Fibroblast of villous mesenchyme (primary cell): ENCODE data around the gene AKT1. TPM values are rescaled to one million over a fixed set of nuclear protein-coding genes. Genes with fewer than 3 reads are reported as not detected.

Experiments used
- DNase-seq: peaks from one replicate; pipeline ENCODE4 v3.0.0-alpha.2; 2010; ENCODE audit warnings: low read depth
- H3K4me3 ChIP-seq: 2 replicates; pipeline ENCODE4 v1.5.1; 2011; ENCODE audit warnings: low read depth, mild to moderate bottlenecking, low read length
- total RNA-seq: library from RNA; depleted of rRNA; stranded (reverse); fragments of >200 nt; gene quantifications from 2 replicates; pipeline ENCODE4 v1.2.3, GENCODE V29; 2012
- TF ChIP-seq, protein P1 (sequence below): IDR thresholded peaks from 2 replicates; pipeline ENCODE4 v1.5.1; 2012; ENCODE audit warnings: low read depth, mild to moderate bottlenecking, low read length; ENCODE audit not compliant: insufficient read depth

The AKT1 gene
- total RNA-seq, 1 donor = 233 TPM

DNA sequence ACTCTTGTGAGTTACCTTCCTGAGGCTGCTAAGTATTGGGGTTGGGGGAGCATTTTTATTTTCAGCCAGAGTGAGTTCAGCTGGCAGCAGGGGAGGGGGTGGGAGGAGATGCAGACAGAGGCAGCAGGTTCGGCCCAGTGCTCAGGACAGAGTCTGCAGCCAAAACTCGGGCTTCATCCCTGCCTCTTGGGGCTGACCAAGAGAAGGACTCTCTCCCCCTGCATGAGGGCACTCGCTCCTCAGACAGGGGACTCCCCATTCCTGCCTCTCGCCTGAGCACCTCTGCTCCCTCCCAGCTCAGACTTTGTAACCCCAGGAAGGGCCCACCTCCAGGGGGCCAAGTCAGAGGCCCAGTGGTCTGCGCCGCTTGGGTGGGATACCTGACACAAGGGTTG, 1.1 kb upstream of the AKT1 start:
- no peak for DNase-seq
- H3K4me3 ChIP-seq = no peak overlapping the region
- TF ChIP-seq, protein P1, sequence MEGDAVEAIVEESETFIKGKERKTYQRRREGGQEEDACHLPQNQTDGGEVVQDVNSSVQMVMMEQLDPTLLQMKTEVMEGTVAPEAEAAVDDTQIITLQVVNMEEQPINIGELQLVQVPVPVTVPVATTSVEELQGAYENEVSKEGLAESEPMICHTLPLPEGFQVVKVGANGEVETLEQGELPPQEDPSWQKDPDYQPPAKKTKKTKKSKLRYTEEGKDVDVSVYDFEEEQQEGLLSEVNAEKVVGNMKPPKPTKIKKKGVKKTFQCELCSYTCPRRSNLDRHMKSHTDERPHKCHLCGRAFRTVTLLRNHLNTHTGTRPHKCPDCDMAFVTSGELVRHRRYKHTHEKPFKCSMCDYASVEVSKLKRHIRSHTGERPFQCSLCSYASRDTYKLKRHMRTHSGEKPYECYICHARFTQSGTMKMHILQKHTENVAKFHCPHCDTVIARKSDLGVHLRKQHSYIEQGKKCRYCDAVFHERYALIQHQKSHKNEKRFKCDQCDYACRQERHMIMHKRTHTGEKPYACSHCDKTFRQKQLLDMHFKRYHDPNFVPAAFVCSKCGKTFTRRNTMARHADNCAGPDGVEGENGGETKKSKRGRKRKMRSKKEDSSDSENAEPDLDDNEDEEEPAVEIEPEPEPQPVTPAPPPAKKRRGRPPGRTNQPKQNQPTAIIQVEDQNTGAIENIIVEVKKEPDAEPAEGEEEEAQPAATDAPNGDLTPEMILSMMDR = no peak

DNA sequence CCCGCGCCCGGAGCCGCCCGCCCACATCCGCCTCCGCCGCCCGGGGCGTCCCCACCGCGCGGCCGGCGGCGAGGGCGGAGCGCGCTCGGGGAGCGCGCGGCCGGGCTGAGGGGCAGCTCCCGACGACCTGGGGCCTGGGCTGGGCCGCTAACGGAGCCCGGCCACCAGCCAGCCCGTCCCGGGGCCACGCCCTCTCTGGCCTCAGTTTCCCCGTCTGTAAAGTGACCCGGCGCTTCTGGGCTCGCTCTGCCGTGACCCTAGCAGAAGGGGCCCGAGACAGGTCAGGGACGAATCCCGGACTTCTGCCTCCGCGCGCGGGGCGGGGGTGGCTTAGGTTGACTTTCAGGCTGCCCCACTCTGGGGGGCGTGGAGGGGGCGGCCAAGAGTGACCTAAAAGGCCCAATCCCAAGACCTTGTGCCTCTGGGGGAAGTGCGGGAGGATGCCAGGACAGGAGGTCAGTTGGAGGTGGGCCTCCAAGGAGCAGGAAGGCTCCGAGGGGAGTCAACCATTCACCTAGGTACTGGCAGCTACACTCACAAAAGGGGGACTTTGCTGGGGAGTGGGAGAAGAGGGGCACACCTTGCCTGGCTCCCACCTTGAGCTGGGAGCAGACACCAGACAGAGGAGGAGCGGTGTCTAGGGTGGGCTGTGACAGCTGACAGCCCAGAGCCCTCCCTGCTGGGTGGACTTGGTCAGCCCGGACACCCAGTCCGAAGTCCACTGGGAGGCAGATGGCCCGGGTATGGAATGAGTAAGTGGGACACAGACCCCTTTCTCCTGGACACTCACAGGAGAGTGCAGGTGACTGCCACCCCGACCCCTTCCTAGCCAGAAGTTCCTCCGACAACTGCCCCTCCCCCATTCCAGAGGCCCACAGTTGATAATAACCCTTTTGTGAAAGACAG, 486 bp upstream of the AKT1 start:
- TF ChIP-seq, protein P1 = no peak
- peak; percentile 35 for DNase-seq
- peak overlapping the region; percentile 51 for H3K4me3 ChIP-seq

GRCh38 chr14:104794631-104794992, 936 bp downstream of the AKT1 start:
- peak; percentile 36 for DNase-seq
- H3K4me3 ChIP-seq = peak overlapping the region; percentile 78
- TF ChIP-seq, protein P1 = peak; percentile 4

DNA sequence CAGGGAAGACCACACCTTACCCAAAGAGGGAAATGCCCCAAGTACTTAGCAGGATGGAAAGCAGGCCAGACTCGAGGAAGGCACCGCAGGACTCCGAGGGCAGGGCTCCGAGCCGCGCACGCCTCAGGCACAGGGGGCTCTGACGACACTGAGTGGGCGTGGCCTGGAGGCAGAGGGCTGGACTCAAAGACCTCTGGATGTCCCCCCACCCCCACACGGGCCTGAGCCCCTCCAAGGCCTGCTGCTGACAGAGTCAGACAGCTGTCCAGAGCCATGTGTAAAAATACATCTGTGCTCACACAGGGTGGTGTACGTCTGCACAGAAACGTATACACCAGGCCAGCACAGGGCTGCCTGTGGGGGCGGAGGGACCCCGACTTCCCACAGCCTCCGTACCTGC, 1.4 kb downstream of the AKT1 start:
- DNase-seq = peak; percentile 76
- H3K4me3 ChIP-seq = peak overlapping the region; percentile 78
- TF ChIP-seq, protein P1 = no peak

DNA sequence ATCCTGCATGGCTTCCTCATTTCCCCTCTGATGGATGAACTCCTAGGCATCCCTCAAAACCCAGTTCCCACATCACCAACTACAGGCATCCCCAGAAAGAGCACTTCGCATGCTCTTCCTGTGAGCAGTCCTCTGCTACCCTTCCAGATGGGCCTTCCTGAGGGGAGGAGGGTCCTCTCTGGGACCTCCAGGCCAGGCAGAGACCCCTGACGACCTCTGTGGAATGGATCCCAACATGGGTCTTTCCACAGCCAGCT, 1.9 kb downstream of the AKT1 start:
- peak overlapping the region; percentile 78 for H3K4me3 ChIP-seq

DNA sequence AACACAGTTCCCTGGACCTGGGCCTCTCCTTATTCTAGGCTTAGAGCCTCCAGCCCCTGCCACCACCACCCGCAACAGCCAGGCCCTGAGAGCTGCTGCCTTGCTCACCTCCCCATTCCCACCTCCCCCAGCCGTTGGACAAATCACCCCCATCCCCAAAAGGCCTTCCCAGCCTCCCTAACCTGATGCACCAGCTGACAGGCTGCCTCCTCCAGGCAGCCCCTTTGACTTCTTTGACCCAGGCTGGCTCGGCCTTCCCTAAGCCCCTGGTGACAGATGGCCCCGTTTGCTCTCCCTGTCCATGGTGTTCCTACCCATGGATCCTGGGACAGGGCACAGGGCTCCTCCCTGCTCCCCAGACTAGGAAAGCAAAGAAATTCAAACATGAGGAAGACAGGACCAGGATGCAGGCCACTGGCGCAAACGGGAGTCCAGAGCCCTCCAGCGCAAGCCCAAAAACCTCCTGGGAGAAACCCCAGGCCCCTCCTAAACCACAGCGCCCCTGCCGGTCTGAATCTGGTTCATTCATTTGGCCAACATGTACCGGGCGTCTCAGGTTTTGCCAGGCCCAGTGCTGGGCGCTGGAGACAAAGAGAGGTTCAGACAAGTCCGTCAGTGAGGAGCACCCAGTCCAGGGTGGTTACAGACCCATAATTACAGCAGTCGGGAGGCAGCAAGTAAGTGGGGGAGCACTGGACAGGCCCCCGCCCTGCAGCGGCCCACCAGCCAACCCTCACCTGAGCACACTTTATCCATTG, 2.4 kb downstream of the AKT1 start:
- no peak overlapping the region for H3K4me3 ChIP-seq
- TF ChIP-seq, protein P1 = no peak
- DNase-seq = no peak

More for the DNA sequence above, 1.9 kb downstream of the AKT1 start:
- DNase-seq = no peak
- TF ChIP-seq, protein P1 = no peak
